Panc1 (cell line): ENCODE measurements around the gene ANK3.

ENCODE experiments used
- CTCF ChIP-seq: fragments of 450-650 bp; IDR thresholded peaks from 2 replicates; pipeline ENCODE4 v1.5.1; 2017; ENCODE audit warnings: mild to moderate bottlenecking
- POLR2AphosphoS5 ChIP-seq: IDR thresholded peaks from 2 replicates; pipeline ENCODE4 v1.6.1; 2012; ENCODE audit warnings: mild to moderate bottlenecking, low read depth, low read length, moderate library complexity
- REST ChIP-seq, 2 experiments: IDR thresholded peaks; 2 replicates each; pipeline ENCODE4 v1.6.1; 2011 to 2012; ENCODE audit warnings: low read depth in 2 of 2, control low read depth in 1 of 2, low read length in 1 of 2, mild to moderate bottlenecking in 1 of 2, moderate library complexity in 1 of 2; ENCODE audit not compliant: insufficient read depth in 1 of 2
- TCF7L2 ChIP-seq: IDR thresholded peaks from 2 replicates; pipeline ENCODE4 v1.6.1; 2011; ENCODE audit warnings: mild to moderate bottlenecking, low read depth, low read length, inconsistent platforms

DNA sequence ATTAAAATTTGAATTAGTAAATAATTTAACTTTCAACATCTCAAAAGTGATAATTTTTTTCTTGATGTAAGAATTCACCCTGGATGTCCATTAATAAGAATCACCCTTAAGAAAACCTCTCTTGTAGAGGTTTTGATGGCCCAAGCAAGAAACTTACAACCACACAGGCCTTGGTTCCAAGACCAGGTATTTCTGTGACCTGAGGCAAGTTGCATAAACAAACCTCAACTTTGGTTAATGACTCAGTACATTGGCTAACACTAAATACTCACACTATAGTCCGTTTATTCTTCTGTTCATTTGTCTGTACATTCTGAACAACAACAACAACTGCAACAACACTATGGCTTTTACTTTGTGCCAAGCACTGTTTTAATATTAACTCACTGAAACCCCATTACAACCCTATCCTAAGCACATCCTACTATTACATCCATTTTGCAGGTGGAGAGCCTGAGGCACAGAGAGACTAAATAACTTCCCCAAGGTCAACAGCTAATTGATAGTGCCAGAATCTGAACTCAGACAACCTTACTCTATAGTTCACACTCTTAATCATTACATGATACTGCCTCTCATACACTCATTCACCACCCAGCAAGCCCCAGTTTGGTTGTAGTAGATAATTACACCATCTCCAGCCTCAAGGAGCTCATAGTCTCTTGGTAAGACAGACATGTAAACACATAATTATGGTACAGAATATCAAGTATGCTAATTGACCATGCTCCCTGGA is 6.6 kb downstream of the ANK3 start:
- no peak for TF ChIP-seq CTCF
- no peak for TF ChIP-seq REST (IDR thresholded peaks at IDR 0.05; ENCODE audit: insufficient read depth in 1 of 2, low read depth in 2 of 2, low read length in 1 of 2)
- no peak for TF ChIP-seq POLR2AphosphoS5
- TF ChIP-seq TCF7L2, result no peak
